Measurements from ENCODE around the gene TTLL11. TPM values are rescaled to one million over a fixed set of nuclear protein-coding genes. Genes with fewer than 3 reads are reported as not detected.

Gene TTLL11
- total RNA-seq, 1 donor from 2014 or later = 5.8 TPM

DNA sequence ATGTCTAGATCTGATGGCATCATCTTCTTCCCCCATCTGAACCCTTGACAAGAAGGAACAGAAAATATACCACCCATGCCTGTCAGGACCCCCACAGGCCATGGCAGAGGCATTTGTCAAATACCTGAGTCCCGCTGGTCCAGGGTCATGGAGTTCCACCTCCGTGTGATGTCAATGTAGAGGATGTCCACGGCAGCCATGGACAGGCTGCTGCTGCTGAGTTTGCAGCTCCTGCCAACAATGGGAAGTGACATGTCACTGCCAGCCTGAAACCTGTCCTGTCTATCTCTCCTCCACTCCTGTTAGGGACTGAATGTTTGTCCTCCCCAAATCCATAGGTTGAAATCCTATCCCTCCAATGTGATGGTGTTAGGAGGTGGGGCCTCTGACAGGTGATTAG, 232.9 kb downstream of the TTLL11 start:
- intact Hi-C loops (cut with micrococcal nuclease) = no loop called here
- ATAC-seq (no peak), DNase-seq (no peak)

DNA sequence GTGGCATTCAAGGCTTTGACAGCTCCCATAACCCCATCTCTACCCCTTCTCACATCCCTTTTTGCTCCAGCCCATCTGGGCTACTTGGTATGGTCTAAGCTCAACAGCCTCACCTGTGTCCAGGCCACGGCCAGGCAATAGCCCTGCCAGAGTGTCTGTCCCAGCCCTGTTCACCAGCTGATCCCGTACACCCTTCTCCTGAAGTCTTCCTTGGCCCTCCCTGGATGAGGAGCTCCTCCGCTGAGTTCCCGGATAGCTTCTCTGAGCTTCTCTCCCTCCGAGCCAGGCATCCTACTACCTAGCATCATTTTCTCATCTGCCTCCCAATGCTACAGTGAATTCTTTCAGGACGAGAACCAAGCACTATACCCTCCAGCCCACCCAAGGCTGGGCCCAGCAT, 233.5 kb downstream of the TTLL11 start:
- DNase-seq = no peak
- intact Hi-C loops (cut with micrococcal nuclease) = no loop called here
- ATAC-seq = no peak

DNA sequence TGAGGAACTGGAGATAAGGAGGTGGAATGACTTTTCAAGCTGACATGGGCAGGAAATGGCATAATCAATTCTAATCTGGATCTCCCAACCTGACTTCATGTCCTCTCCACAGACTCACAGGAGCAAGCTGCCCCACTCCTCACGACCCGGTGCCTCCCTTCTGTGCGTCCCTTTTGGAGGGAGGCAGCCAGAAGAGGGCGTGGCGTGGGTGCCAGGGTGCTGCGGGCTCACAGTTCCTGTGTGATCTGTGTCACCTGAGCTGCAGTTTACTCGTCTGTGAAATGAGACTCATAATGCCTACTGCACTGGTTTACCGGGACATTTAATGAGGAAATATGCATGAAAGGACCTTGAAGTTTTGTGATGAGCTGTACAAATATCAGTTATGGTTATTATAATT, 234.3 kb downstream of the TTLL11 start:
- intact Hi-C loops (cut with micrococcal nuclease) = no loop called here
- ATAC-seq = no peak
- DNase-seq = no peak

DNA sequence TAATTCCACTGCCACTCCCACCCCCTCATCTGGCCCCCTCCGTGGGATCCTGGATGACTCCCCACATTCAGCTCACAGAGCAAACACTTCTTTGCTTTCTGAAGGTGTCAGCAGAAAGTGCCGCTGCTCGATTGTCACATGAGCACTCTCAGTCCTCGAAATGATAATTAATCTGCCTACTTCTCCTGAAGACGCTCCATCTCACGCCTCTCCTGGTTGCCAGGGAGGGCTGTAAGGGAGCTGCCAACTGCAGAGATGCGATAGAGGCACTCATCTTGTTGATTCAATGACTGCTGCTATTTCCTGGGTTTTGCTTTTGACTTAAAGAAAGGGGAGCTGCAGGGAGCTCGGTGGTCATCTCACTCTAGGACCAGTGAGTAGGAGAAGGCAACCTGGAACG, 235.2 kb downstream of the TTLL11 start:
- intact Hi-C loops (cut with micrococcal nuclease) = no loop called here
- no peak for ATAC-seq
- DNase-seq = no peak

DNA sequence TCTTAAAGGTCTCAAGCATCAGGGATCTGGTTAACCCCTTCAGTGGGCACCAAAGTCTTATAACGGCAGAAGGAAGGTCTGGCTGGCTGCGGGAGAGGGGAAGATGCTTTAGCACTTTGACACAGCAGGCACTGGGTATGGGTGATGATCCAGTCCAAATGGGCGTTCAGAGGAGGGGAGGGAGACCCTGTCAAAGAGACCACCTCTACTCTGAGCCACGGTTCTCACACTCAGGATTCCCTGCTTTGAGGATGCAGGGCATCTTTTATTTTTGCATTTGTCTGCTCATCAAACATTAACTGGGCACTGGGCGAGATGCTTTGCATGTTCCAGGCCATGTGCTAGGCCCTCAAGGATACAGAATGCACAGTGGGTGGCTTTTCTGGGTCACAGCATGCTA, 237.6 kb downstream of the TTLL11 start:
- DNase-seq = no peak
- ATAC-seq = no peak
- intact Hi-C loops (cut with micrococcal nuclease) = no loop called here

DNA sequence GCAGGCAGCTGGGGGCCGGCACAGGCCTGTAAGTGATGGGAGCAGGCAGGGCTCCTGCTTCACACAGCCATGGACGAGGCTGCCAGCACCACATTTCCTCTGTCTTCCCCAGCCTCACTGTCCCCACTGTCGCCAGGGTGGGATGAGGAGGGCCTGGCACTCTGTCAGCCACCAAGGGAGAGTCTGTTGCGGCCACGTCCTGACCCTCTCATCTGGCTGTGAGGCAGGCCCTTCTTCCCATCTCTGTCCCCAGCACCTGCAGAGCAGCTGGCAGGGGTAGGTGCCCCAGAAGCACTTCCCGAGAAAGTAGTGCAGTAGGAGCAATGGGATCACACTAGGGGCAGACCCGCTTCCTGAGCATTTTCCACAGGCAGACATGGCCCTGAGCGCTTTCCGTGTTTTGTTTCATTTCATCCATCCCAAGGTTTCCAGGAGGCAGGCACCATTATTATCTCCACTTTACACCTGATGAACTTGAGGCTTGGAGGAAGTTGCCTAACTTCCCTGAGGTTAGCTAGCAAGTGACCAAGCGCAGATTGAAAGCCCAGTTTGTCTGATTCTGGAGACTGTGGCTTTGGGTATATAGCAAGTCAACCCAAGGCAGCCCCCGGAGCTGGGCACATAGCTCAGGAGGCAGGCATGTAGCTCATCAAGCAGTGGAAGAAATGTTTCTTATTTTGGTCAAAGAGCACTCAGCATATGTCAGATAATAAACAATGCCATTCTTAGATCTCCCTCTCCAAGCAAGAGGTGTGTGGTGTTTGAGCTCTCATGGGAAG, 239.3 kb downstream of the TTLL11 start:
- DNase-seq = no peak
- intact Hi-C loops (cut with micrococcal nuclease) = no loop called here
- ATAC-seq = no peak

DNA sequence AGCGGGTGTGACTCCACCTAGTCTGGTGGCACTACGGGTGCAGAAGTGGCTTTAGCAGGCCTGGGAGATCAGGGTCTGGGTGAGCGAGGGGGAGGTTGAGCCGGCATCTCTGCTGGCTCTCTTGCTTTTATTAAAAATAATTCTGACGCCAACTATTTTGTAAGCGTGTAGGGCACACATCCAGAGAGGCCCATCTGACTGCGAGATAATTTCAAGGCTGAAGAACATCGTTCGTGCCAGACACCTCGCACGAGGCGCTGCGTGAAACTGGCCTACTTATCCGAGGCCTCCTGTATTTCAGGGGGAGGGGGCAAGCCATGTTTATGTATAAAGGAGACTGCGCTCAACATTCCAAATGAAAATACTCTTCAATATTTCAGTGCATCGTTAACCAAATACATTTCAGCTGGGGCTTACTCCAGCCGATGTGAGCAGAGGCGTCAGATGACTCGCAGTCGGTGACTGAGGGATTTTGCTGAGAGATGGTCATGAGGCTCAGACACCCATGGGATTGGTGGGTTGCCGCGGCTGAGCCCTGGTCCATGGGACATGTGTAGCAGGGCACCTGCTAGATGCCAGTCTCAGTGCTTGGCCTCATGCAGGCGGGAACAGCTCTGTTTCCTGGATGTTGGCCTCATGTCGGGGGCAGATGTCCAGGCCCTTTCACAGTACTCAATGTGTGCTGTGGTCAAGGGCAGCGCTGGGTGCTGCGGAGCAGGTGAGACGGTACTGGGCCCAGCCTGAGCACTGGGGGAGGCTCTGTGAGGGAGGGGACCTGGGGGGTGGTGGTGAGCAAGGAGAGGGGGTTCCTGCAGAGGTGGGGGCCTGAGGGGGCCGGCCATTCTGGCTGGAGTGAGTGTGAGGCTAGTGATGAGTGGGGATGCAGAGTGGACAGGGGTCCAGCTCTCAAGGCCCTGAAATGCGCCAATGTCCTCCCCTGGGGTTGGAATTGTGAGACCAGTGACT, 240.2 kb downstream of the TTLL11 start:
- ATAC-seq = peak; percentile 86
- DNase-seq = peak; percentile 75
- intact Hi-C loops (cut with micrococcal nuclease) = no loop called here

DNA sequence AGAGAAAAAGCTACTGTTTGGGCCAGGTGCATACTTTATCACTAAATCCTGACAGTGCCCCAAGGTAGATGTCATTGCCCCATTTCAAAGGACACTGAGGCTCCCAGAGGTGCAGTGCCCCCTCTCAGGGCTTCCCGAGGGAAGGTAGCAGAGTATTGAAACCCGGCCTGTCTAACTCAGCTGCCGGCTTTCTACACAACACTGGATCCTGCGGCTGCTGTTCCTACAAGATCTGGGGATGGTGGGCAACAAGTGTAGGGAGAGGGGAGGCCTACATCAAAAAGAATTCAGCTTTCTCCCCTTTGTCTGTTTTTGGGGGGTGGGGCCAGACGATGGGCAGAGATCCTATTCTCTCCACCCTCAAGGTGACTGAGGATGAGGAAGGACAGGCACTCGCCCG, 240.9 kb downstream of the TTLL11 start:
- intact Hi-C loops (cut with micrococcal nuclease) = no loop called here
- ATAC-seq (no peak), DNase-seq (no peak)

DNA sequence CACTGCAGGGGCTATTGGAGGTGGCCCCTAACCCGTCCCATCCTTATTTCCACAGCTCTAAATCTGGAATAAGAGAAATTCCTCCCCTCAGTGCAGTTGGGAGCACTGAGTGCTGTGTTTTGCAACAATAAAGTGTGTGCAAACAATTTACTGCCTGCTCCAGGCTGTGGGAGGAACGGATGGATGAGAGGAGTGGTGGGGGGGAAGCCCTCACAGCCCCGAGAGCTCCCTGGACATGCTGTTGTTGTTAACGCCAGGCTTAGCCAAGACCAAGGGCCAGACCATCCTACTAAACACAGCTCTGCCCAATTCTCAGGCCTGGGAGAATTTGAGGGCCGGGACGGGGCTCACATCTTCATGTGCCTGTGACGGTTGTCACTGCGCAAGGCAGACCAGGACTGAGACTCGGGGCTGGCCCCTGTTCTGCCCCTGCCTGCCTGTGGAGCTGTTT, 241.4 kb downstream of the TTLL11 start:
- intact Hi-C loops (cut with micrococcal nuclease) = no loop called here

DNA sequence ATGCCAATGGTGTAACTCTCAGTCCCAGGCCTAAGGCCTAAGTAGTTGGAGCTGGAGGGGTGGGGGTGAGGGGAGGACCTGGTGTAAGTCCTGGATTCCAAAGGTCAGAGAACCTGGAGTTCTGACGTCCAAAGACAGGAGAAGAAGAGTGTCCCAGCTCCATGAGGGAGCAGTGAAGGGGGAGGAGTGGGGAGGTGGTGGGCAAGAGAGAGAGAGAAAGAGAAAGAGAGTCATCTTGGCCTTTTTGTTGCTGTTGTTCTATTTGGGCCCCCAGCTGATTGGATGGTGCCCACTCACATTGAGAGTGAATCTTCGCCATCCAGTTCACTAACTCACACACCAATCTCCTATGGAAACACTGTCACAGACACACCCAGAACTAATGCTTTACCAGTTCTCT, 242.7 kb downstream of the TTLL11 start:
- DNase-seq (no peak), ATAC-seq (no peak)
- intact Hi-C loops (cut with micrococcal nuclease) = no loop called here

More for the DNA sequence above, 241.4 kb downstream of the TTLL11 start:
- DNase-seq (peak; percentile 34), ATAC-seq (peak; percentile 60)

DNA sequence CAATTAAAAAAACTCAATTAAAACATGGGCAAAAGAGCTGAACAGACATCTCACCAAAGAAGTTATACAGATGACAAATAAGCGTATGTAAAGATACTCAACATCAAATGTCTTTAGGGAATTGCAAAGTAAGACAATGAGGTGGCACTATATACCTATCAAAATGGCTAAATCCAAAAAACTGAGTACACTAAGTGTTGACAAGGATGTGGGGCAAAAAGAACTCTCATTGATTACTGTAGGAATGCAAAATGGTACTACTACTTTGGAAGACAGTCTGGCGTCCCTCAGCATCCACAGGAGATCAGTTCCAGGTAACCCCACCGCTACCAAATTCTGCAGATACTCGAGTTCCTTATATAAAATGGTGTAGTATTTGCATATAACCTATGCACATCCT, 243.6 kb downstream of the TTLL11 start:
- intact Hi-C loops (cut with micrococcal nuclease) = no loop called here
- no peak for ATAC-seq
- DNase-seq = no peak

DNA sequence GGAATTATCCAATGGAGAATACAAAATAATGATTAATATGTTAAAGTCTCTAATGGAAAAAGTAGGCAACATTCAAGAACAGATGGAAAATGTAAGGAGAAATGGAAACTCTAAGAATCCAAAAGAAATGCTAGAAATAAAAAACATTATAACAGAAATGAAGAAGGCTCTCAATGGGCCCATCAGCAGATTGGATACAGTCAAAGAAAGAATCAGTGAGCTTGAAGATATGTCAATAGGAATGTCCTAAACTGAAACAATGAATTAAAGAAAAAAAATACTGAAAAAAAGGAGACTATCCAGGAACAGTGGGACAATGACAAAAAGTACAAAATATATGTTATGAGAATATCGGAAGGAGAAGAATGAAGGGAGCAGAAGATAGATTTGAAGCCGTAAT, 248.5 kb downstream of the TTLL11 start:
- DNase-seq (no peak), ATAC-seq (no peak)
- intact Hi-C loops (cut with micrococcal nuclease) = no loop called here

DNA sequence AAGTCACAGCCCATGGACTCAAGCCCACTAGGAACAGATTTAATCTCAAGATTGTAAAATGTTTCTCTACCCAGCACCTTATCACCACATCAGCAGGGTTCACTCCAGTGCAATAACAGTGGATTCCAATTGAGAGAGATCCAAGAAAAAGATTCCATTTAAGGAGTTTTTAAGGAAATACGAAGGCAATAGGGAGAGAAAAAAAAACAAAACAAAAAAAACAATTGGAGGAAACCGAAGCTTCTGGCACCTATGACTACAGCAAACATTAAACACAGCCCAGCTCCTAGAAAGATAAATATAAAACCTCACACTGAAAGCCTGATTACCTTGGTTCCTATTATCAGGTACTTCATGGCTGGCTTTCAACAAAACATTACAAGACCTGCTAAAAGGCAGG, 249.0 kb downstream of the TTLL11 start:
- intact Hi-C loops (cut with micrococcal nuclease) = no loop called here
- no peak for ATAC-seq

DNA sequence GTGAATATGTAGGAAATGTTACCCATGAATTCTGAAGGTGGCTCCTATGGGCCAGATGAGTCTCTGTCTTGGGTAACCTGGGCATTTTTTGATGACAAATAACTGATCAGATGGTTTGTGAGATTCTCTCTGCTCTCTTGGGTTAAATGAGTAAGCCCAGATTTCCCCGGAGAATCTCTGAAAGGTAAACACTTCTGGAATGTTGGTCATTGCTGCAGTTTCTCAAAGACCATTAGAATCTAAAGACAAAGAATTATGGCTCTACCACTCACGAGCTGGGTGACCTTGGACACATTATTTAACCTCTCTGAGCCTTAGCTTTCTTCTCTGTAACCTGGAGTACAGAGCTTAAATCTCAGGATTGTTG, 250.5 kb downstream of the TTLL11 start:
- DNase-seq (no peak), ATAC-seq (no peak)
- intact Hi-C loops (cut with micrococcal nuclease) = no loop called here

More for the DNA sequence above, 249.0 kb downstream of the TTLL11 start:
- no peak for DNase-seq

DNA sequence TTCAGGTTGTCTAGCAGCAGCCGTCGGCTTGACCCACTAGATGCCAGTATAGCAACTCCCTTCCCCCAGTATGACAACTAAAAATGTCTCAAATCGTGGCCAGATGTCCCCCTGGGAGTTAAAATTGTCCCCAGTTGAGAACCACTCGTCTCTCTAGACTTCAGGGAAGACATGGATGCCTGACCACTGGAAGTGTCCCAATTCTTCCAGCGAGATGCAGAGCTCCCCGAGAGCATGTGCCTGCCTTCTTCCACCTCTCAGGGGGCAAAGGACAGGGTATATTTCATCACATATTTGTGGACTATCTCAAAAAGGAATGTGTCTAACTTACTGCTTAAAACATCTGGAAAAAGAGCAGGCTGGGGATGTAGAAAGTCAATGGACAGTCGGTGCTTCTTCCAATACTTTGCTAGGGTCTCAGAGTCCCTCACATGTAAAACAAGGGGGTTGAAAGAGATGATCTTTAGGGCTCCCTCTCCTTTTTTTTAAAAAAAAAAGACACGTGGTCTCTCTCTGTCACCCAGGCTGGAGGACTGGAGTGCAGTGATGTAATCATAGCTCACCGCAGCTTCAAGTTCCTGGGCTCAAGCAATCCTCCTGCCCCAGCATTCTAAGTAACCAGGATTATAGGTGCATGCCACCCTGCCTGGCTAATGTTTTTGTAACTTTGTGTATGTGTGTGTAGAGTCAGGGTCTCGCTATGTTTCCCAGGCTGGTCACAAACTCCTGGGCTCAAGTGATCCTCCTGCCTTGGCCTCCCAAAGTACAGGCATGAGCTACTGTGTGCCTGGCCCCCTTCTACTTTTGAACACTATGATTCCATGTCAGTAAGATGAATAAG, 251.1 kb downstream of the TTLL11 start:
- ATAC-seq = no peak
- intact Hi-C loops (cut with micrococcal nuclease) = no loop called here
- DNase-seq = no peak

DNA sequence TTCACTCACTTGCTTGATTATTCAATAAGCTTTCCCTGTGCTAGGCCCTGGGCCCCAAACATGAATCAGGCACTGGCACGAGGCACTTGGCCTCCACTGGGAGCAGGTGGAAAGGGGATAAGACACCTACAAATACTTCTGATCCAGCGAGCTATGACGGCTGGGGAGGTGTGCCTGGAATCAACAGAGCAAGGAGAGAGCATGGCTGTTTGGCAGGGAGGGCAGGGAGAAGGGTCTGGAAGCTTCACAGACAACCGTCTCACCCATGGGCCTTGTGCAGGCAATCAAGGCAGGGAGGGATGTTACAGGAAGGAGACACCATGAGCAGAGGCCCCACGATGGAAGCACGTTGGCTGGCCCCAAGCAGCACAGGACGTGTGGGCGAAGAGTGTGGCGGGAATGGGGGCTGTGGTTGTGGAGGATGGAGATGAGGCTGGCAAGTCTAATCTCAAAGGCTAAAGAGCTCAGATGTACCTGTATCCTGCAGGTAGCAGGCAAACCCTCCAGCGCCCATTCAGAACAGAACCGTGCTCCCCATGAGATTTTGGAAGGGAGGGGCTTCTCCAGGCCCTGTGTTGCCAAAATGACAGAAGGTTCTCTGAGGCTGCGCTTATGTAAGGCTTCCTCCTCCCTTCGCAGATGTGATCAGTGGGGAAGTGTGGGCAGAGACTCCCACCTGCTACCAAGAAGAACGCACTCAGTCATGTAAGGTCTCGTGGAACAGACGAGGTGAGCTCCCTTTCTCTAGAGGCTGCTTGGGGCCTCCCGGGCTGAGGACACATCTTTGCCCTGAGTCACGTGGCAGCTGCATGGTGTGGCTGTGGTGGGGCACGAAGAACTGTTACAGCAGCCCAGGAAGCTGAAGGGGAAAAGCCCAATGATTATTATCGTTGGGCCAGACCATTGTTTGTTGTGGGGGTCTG, 252.0 kb downstream of the TTLL11 start:
- DNase-seq (no peak), ATAC-seq (no peak)
- intact Hi-C loops (cut with micrococcal nuclease) = no loop called here

DNA sequence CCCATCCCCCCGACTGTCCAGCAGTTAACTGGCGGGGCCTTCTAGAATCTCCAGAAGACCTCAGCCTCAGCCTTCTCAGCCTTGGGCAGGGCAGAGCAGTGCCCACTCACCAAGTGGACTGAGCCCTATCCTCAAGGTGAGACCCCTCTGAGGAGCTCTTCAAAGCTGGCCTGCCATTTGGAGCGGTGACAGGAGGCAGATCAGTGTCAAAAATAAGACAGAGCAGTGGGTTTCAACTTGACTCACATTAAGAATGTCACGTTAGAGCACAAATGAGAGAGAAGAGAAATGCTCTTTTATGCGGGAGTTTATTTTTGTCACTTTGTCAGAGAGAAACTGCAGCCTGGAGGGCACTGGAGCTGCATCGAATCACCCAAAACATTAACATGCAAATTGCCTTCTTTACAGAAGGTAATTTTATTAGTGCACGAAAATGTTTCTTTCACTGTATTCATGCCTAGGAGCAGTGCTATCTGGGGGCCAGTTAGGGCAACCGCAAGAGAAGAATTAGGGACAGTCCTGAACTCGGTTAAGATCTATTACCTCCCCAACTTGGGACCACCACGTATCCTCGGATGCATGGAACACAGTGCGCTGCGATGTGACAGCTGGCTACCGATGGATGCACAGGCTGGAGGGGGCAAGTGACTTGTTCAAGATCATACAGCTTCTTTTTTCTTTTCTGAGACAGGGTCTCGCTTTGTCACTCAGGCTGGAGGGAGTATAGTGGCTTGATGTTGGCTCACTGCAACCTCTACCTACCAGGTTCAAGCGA, 253.2 kb downstream of the TTLL11 start:
- intact Hi-C loops (cut with micrococcal nuclease) = loop anchor here (10.0 kb wide), 1 partner anchor 345 kb away; the partner anchor contains the start of gene GGTA1
- no peak for DNase-seq
- ATAC-seq = no peak
